AG10803 (cell line): ENCODE measurements around the gene ARHGEF28.

Experiments used
- DNase-seq: peaks from one replicate; pipeline ENCODE4 v3.0.0; 2010; ENCODE audit warnings: low read depth
- H3K4me3 ChIP-seq: 2 replicates; pipeline ENCODE4 v1.5.1; 2011; ENCODE audit warnings: mild to moderate bottlenecking, low read length, control low read depth
- CTCF ChIP-seq: conservative IDR thresholded peaks from 2 replicates; pipeline ENCODE4 v1.5.1; 2011; ENCODE audit warnings: mild to moderate bottlenecking, low read length, control low read depth, inconsistent platforms

ARHGEF28 gene

GRCh38 chr5:73748510-73749400 lies 122.8 kb downstream of the ARHGEF28 start:
- no peak for TF ChIP-seq CTCF
- no peak overlapping the region for H3K4me3 ChIP-seq

GRCh38 chr5:73749485-73750270 lies 123.7 kb downstream of the ARHGEF28 start:
- H3K4me3 ChIP-seq: no peak overlapping the region
- no peak for TF ChIP-seq CTCF
- DNase-seq: no peak

More at GRCh38 chr5:73748510-73749400, 122.8 kb downstream of the ARHGEF28 start:
- peak; percentile 75 for DNase-seq

GRCh38 chr5:73751254-73751914 lies 125.4 kb downstream of the ARHGEF28 start:
- H3K4me3 ChIP-seq: no peak overlapping the region
- TF ChIP-seq CTCF: no peak
- no peak for DNase-seq

- DNase-seq: no peak
- H3K4me3 ChIP-seq: no peak overlapping the region
- TF ChIP-seq CTCF: no peak
Observed at GRCh38 chr5:73754254-73754653, 128.3 kb downstream of the ARHGEF28 start.

GRCh38 chr5:73757416-73757815 lies 131.4 kb downstream of the ARHGEF28 start:
- DNase-seq: no peak
- no peak overlapping the region for H3K4me3 ChIP-seq
- no peak for TF ChIP-seq CTCF

GRCh38 chr5:73759771-73760170 lies 133.8 kb downstream of the ARHGEF28 start:
- TF ChIP-seq CTCF: no peak
- no peak overlapping the region for H3K4me3 ChIP-seq
- no peak for DNase-seq
